Measurements from ENCODE around the gene TOX4.
A peak's percentile ranks its signal among the peaks of the same experiment; 100 is the strongest.
"Not testable (repeated sequence)": the region's sequence is repeated elsewhere in the genome, so short reads cannot be mapped to it uniquely, and the experiment has no call there.

Gene TOX4

GRCh38 chr14:21537090-21537424 is 60.1 kb downstream of the TOX4 start:
- H3K9me3 ChIP-seq (ENCODE audit: low read length) = no peaks in the 10 kb centered on the region
- no peak overlapping the region for H3K27ac ChIP-seq (ENCODE audit: low read depth, low read length)
- H3K9ac ChIP-seq (ENCODE audit: low read length) = no peak overlapping the region
- H3K36me3 ChIP-seq (ENCODE audit: insufficient read depth, low read length) = no peaks in the 10 kb centered on the region
- H3K4me3 ChIP-seq (ENCODE audit: low read depth in 1 of 2, low read length in 2 of 2) = peak overlapping the region; percentile 36 to 55
- H3K27me3 ChIP-seq (ENCODE audit: control insufficient read depth in 1 of 2, insufficient read depth in 2 of 2, low read length in 2 of 2) = peaks cover 12 to 16% of the 10 kb centered on the region in 2 donors
- H3K4me1 ChIP-seq (ENCODE audit: insufficient read depth, low read length) = peaks cover 13% of the 10 kb centered on the region

DNA sequence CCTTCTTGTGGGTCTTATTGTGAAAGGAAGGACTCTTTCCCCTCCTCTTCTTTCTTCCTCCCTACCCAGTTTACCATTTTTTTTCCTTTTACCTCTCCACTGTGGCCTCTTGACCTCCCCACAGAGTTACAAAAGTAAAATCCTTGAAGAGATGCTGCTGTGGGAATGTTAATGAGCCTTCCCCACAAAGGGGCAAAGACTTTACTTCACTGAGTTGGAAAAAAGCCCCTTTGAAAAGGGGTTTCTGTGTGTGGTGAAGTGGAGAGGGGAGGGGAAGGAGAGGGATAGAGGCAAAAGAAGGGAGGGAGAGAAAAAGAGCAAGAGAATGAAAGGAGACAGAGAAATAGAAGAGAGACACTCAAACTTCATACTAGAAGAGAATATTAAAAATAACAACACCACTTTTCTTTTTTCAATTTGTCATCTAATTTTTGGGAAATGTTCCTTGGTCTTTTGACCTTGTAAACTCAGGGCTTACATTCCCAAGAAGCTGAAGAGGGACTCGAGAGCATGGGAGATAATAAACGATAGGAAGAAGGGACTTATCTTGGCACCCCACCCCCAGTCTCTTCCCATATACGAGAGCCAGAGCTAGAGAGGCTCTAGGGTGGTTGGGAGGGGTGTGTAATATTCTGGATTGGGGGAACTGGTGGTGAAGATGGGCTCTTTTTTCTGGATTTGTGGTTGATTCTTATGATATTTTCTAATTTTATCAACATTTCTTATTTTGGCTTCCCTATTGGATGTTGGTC is 62.4 kb downstream of the TOX4 start:
- H3K27me3 ChIP-seq (ENCODE audit: control insufficient read depth in 1 of 2, insufficient read depth in 2 of 2, low read length in 2 of 2) = peaks cover 12 to 16% of the 10 kb centered on the region in 2 donors
- H3K9ac ChIP-seq (ENCODE audit: low read length) = no peak overlapping the region
- H3K36me3 ChIP-seq (ENCODE audit: insufficient read depth, low read length) = no peaks in the 10 kb centered on the region
- peaks cover 13% of the 10 kb centered on the region for H3K4me1 ChIP-seq (ENCODE audit: insufficient read depth, low read length)
- H3K27ac ChIP-seq (ENCODE audit: low read depth, low read length) = no peak overlapping the region
- H3K4me3 ChIP-seq (ENCODE audit: low read depth in 1 of 2, low read length in 2 of 2) = no peak overlapping the region
- H3K9me3 ChIP-seq (ENCODE audit: low read length) = no peaks in the 10 kb centered on the region

GRCh38 chr14:21541413-21542074 is 64.5 kb downstream of the TOX4 start:
- Histone ChIP-seq H3K36me3 (ENCODE audit: insufficient read depth, low read length) (no peaks in the 10 kb centered on the region), H3K9ac (ENCODE audit: low read length) (no peak overlapping the region), H3K4me1 (ENCODE audit: insufficient read depth, low read length) (peaks cover 7% of the 10 kb centered on the region), H3K27me3 (ENCODE audit: control insufficient read depth in 1 of 2, insufficient read depth in 2 of 2, low read length in 2 of 2) (peaks cover 3 to 9% of the 10 kb centered on the region in 2 donors), H3K4me3 (ENCODE audit: low read depth in 1 of 2, low read length in 2 of 2) (no peak overlapping the region), H3K27ac (ENCODE audit: low read depth, low read length) (no peak overlapping the region), H3K9me3 (ENCODE audit: low read length) (no peaks in the 10 kb centered on the region)

DNA sequence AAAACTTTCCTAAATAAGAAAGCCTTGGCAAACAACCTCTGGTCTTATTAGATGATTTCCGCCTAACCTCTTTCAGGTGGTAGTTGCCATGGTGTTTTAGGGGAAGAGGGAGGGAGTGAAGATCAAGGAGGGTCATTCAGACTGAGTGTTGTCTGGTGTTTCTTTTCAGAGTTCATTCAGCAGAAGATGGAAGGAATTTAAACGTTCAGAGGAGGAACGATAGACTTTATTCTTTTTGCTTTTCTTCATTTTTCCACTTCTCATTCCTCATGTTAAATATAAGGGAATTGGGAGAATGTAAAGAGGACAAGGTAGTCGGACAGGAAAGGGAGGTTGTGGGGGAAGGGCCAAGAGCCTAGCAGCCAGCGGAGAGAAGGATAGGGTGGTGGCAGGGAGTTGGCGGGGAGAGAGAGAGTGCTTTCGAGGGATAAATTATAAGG is 66.5 kb downstream of the TOX4 start:
- Histone ChIP-seq H3K27me3 (ENCODE audit: control insufficient read depth in 1 of 2, insufficient read depth in 2 of 2, low read length in 2 of 2) (no peaks in the 10 kb centered on the region), H3K4me1 (ENCODE audit: insufficient read depth, low read length) (no peaks in the 10 kb centered on the region), H3K36me3 (ENCODE audit: insufficient read depth, low read length) (no peaks in the 10 kb centered on the region), H3K27ac (ENCODE audit: low read depth, low read length) (no peak overlapping the region), H3K9me3 (ENCODE audit: low read length) (no peaks in the 10 kb centered on the region), H3K9ac (ENCODE audit: low read length) (no peak overlapping the region), H3K4me3 (ENCODE audit: low read depth in 1 of 2, low read length in 2 of 2) (no peak overlapping the region)

- Histone ChIP-seq H3K27ac (ENCODE audit: low read depth, low read length) (no peak overlapping the region), H3K4me1 (ENCODE audit: insufficient read depth, low read length) (no peaks in the 10 kb centered on the region), H3K4me3 (ENCODE audit: low read depth in 1 of 2, low read length in 2 of 2) (no peak overlapping the region), H3K36me3 (ENCODE audit: insufficient read depth, low read length) (no peaks in the 10 kb centered on the region), H3K9me3 (ENCODE audit: low read length) (no peaks in the 10 kb centered on the region), H3K27me3 (ENCODE audit: control insufficient read depth in 1 of 2, insufficient read depth in 2 of 2, low read length in 2 of 2) (no peaks in the 10 kb centered on the region), H3K9ac (ENCODE audit: low read length) (no peak overlapping the region)
Observed at GRCh38 chr14:21543963-21544362, 67.0 kb downstream of the TOX4 start.

- H3K9me3 ChIP-seq (ENCODE audit: low read length); H3K27ac ChIP-seq (ENCODE audit: low read depth, low read length); H3K27me3 ChIP-seq (ENCODE audit: control insufficient read depth in 1 of 2, insufficient read depth in 2 of 2, low read length in 2 of 2); H3K4me3 ChIP-seq (ENCODE audit: low read depth in 1 of 2, low read length in 2 of 2); H3K36me3 ChIP-seq (ENCODE audit: insufficient read depth, low read length); H3K4me1 ChIP-seq (ENCODE audit: insufficient read depth, low read length); H3K9ac ChIP-seq (ENCODE audit: low read length): not testable (repeated sequence)
Observed at GRCh38 chr14:21544588-21544987, 67.6 kb downstream of the TOX4 start.
